CD4-positive, alpha-beta T cell treated with Interleukin-10 for 1 hour (primary cell): ENCODE measurements around the gene CUL4B.
A peak's percentile ranks its signal among the peaks of the same experiment; 100 is the strongest.
"Not testable (repeated sequence)": the region's sequence is repeated elsewhere in the genome, so short reads cannot be mapped to it uniquely, and the experiment has no call there.

Experiments
- DNase-seq: peaks from one replicate; pipeline ENCODE4 v3.0.0-alpha.2; 2020

Gene CUL4B

DNA sequence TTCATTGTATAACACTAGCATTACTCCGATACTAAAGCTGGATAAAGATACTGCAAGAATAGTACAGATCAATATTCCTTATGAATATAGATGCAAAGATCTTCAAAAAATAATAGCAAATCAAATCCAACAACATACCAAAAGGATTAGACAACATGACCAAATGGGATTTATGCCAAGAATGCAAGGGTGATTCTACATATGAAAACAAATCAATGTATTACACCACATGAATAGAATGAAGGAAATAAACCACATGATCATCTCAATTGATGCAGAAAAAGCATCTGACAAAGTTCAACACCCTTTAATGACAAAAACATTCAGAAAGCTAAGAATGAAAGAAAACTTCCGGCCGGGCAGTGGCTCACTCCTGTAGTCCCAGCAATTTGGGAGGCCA is 42.8 kb downstream of the CUL4B start:
- DNase-seq = no peak

DNA sequence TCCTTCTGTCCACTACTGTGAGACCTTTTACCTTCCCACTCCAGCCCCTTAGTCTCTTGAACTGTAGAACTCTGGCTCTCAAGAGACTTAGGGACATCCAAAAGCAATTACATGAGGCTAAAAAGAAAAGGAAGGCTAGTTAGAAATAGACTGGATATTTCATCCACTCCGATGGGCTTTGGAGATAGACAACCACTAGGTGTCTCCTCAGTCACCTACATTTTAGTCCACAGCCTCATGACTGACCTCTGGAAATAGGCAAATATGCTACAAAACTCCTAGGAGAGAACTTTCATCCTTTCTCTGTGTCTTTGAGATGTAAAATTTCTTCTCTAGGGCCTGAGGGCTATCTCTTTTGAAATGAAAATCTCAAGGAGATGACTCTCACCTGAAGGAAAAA is 46.5 kb downstream of the CUL4B start:
- DNase-seq = no peak

DNA sequence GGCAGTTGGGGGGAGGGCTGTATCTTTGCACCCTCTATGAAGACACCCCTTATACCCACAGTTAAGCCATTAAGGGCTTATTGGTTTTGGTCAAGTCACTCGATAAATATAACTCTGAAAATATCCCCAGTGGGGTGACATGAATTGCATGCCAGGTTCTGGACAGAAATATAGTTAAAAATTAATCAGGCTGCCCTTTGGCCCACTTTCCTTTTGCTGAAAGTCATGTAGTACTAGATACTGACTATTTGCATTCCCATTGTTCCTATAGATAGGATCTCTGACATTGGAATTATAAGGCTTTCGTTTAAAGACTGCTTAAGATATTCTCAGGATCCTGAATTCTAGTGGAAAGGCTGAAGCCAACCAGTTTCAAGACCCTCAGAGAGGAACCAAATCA is 48.1 kb downstream of the CUL4B start:
- no peak for DNase-seq

DNA sequence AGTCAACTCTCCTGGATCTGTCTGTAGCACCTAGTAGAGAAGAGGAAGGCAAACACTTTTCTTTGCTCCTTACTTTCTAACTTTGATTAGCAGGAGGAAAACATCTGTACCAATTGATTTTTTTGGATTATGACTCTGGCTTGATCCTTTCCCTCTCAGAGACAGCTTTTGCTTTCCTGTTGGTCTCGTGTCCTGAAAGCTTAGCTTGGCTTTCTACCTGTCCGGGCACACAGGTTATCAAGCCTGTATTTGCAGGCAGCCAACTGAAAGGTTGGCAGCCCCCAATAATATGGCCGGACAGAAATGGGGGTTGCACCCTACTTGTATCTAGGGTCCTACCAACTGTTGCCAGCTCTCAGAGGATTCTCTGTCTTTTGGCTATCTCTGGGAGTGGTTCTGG is 48.5 kb downstream of the CUL4B start:
- no peak for DNase-seq

- no peak for DNase-seq
Measured at GRCh38 chrX:120504569-120504968, 56.2 kb downstream of the CUL4B start.

GRCh38 chrX:120499301-120500072 is 61.3 kb downstream of the CUL4B start:
- no peak for DNase-seq

- DNase-seq = not testable (repeated sequence)
Measured at GRCh38 chrX:120490119-120490518, 70.6 kb downstream of the CUL4B start.

- no peak for DNase-seq
Measured at GRCh38 chrX:120486786-120487185, 74.0 kb downstream of the CUL4B start.

- peak; percentile 68 for DNase-seq
Measured at GRCh38 chrX:120485638-120486520, 74.9 kb downstream of the CUL4B start.

GRCh38 chrX:120485315-120485637 is 75.5 kb downstream of the CUL4B start:
- no peak for DNase-seq

DNA sequence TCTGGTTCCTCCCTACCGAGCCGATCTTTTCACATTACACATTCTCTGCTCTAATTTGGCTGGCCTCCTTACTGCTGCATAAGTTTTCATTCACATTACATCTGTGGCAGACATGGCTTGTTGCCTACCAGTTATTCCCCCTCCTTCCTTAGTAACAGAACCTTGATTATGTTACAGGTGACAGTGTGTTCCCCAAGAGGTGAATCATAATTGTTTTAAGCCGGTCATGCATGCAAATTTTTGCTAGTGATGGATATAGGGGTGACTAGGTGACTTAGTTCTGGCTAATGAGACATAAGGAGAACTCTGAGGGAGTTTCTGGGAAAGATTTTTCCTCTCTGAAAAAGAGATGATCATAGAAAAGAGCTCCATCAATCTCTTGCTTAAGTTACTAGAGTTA is 83.3 kb downstream of the CUL4B start:
- no peak for DNase-seq

DNA sequence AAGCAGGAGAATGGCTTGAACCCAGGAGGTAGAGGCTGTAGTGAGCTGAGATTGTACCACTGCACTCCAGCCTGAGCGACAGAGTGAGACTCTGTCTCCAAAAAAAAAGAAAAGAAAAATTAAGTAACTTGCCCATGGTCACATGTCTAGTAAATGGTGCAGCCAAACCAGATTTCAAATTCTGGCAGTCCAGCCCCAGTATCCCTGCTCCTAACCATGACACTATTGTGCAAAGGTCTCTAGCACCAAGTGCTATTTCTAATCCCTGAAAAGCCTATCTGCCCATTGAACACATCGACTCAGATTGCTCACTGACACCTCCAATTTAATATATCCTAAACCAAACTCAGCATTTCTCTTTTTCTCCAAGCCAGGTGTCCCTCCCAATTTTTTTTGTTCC is 84.0 kb downstream of the CUL4B start:
- DNase-seq = no peak

- DNase-seq = peak; percentile 51
Measured at GRCh38 chrX:120475447-120475846, 85.3 kb downstream of the CUL4B start.
